GM19372 (cell line): ENCODE data around the gene ST3GAL3.

Source experiments
- ATAC-seq: cut with Tn5 transposase; IDR thresholded peaks from one replicate; pipeline ENCODE4 v1.9.1; 2021; ENCODE audit warnings: mild to moderate bottlenecking, low read depth, moderate library complexity; ENCODE audit not compliant: unreplicated experiment

Gene ST3GAL3

GRCh38 chr1:43902058-43902831 lies 194.9 kb downstream of the ST3GAL3 start:
- no peak for ATAC-seq

- no peak for ATAC-seq
Measured at GRCh38 chr1:43904660-43905551, 197.6 kb downstream of the ST3GAL3 start.

DNA sequence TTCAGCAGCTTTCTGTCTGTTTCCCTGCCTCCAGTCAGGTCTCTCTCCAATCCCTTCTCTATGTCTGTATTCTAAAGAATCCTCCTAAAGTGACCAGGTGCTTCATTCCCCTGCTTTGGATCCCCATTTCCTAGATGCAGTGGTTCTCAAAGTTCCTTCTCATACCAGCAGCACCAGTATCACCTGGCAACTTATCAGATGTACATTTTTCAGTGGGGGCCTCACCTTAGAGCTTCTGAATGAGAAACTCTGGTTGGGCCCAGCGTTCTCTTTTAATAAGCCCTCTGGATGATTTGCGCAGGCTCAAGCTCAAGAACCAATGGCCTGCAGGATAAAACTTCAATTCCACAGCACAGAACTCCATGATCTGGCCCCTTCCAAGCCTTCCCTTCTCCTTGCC lies 200.9 kb downstream of the ST3GAL3 start:
- ATAC-seq = no peak

- ATAC-seq = no peak
Measured at GRCh38 chr1:43908858-43909257, 201.5 kb downstream of the ST3GAL3 start.

GRCh38 chr1:43910343-43910742 lies 203.0 kb downstream of the ST3GAL3 start:
- no peak for ATAC-seq

DNA sequence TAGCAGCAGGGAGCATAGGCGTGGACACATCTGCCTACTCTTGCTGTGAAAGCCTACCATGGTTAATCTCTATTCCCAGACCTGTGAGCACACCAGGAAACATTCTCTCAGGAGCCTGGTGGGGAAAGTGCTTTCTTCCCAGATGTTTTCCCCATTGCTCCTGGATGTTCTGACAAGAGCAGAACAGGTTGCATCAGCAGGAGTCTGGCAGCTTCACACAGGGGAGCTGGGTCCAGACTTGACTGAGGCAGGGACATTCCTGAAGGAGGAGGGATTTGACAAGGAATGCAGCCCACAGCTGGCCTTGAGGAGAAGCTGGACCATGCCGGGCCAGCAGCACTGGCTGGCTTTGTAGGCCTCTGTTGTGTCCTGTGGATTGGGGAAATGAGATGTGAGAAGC lies 205.3 kb downstream of the ST3GAL3 start:
- ATAC-seq = no peak

DNA sequence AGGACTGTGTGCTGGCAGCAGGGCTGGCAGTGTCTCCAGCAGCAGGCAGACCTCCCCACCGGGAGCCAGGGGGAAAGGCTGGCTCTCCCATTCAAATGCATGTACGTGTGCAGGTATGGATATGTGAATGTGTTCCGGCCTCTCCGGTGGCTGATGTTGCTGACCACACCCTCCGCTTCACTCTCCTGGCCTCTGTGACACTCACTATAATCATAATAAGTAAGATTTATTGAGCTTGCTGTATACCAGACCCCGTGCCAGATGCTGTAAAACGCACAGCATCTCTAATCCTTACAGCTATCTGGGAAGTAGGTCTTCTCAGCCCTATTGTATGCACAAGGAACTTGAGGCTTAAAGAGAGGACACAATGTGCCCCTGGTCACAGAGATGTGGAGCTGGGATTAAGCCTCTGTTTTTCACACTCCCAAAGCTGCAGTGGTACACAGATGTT lies 205.7 kb downstream of the ST3GAL3 start:
- no peak for ATAC-seq

DNA sequence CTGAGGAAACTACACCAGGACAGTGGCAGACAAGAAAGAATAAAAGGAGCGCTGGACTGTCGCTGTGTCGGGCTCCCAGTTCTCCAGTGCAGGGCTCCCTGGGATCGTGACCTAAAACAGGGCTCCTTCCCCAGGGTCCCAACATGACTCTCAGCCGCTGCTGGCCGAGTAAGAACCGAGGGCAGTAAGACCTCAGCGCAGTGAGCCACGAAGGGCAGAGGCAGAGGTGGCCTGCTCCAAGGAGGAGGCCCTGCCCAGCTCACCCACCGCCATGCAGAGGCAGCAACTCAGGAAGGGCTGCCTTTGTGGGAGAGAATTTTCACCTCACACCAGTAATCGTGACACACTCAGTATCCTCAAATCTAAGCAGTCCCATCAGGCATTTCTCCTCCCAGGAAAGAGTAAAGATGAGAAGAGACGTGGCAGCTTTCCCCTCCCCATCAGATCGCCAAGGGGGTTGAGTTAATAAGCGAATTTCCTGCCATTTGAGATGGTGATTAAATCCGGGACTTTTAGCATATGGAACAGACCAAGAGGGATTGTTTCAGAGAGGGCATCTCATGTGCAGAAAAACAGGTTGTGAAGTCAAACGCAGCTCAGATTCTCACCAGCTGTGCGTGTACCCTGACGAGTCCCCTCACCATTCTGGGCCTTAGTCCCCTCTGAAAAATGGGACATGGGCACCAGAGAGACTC lies 206.5 kb downstream of the ST3GAL3 start:
- ATAC-seq = no peak

DNA sequence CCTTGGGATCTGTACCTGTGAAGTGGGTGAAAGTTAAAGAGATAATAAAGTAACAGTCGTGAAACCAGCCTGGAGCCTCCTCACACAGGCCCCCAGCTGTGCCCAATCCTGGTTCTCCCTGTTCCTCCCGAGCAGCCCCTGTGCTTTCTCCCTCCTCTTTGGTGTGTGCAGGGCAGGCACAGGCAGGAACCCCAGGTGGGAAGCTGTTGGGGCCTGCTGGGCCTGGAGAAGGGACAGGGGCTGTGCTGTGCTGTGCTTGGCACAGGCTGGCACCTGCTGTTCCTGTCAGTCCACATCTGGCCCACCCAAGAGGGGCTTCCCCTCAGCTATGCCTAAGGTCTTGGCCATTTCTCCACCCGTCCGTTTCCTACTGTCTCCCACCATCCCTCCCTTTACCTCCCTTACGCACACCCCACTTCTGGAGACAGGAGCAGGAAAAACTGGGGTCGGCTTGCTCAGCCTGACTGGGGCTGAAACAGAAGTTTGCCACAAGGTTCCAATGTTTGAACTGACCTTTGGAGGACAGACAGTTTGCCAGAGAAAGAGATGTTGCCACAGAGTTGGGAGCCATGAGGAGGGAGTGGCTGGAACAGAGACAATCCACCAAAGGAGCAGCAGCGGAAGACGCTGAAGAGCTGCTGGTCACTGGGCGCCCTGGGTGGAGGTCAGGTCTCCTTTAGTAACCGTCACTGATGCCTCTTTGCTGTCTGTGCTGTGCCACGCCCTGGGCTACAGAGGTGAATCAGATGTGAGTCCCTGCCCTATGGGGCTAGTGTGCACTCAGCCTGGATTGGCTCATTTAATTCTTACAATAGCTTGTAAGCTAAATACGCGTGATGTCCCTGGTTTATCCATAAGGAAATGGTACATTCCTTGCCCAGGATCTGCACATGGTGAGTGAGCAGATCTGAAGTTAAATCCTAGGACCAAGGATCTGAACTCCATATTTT lies 207.5 kb downstream of the ST3GAL3 start:
- ATAC-seq = no peak

DNA sequence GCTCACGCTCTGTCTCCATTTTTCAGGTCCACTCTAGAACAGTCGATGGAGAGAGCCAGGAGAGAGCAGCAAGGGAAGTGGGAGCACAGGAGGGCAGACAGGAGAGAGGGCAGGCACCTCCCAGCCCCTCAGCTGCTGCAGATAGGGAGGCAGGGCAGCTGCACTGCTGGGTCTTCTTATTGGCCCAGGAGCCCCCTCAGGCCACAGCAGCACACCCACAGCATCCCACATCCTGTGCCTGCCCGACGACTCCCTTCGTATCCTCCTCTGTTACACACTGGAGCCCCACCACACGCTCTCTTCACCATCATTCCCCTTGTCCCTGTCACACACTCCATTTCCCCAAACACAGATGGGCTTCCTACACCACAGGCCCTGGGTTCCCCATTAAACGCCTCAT lies 212.6 kb downstream of the ST3GAL3 start:
- ATAC-seq = no peak

GRCh38 chr1:43921022-43921421 lies 213.7 kb downstream of the ST3GAL3 start:
- ATAC-seq = no peak

GRCh38 chr1:43924516-43924915 lies 217.2 kb downstream of the ST3GAL3 start:
- no peak for ATAC-seq

DNA sequence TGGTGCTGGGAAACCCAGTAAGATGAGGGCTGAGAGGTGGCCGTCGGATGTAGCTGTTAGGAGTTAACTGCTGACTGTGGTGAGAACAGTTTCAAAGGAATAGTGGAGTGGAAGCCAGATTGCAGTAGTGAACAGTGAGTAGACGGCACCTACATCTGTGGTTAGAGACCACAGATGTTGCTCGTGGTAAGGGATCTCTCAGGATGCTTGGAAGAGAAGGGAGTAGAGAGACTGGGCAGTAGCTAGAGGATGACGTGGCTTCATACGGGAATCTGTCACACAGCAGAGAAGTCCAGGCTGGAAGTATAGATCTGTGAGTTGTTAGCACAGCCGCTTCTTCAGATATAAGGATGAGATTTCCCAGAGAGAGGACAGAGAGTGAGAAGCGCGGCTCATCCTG lies 218.5 kb downstream of the ST3GAL3 start:
- ATAC-seq = no peak

GRCh38 chr1:43930168-43930948 lies 223.0 kb downstream of the ST3GAL3 start:
- no peak for ATAC-seq

- ATAC-seq = no peak
Measured at GRCh38 chr1:43930949-43931275, 223.6 kb downstream of the ST3GAL3 start.

GRCh38 chr1:43931711-43932660 lies 224.7 kb downstream of the ST3GAL3 start:
- no peak for ATAC-seq

- ATAC-seq = no peak
Measured at GRCh38 chr1:43932786-43933385, 225.6 kb downstream of the ST3GAL3 start.
